GM23248 (cell line): Measurements from ENCODE around the gene FBXO38.

Source experiments
- EZH2 ChIP-seq: fragments of 200-600 bp; sonication (generic); IDR thresholded peaks from 2 replicates; pipeline ENCODE4 v1.6.1; 2018; ENCODE audit warnings: antibody characterized with exemption, mild to moderate bottlenecking; ENCODE audit not compliant: insufficient read depth, poor library complexity, severe bottlenecking
- EZH2phosphoT487 ChIP-seq: fragments of 200-600 bp; sonication (generic); IDR thresholded peaks from 2 replicates; pipeline ENCODE4 v1.6.1; 2018; ENCODE audit warnings: antibody characterized with exemption, moderate library complexity, mild to moderate bottlenecking, low read depth; ENCODE audit not compliant: insufficient read depth

GRCh38 chr5:148491793-148492184 is 108.0 kb downstream of the FBXO38 start:
- TF ChIP-seq EZH2phosphoT487 (no peak), EZH2 (no peak)
